ENCODE measurements around the gene EFNA5. TPM values are rescaled to one million over a fixed set of nuclear protein-coding genes. Genes with fewer than 3 reads are reported as not detected.
A peak's percentile ranks its signal among the peaks of the same experiment; 100 is the strongest.

Gene EFNA5
- polyA plus RNA-seq, 1 of the 3 experiments (the other 2 are of a cell fraction) = 0.81 TPM

GRCh38 chr5:107603349-107603748 is 67.4 kb downstream of the EFNA5 start:
- Histone ChIP-seq H3K9me2 (no peaks in the 10 kb centered on the region), H3K36me3 (replicated peaks in 1 of 2; ENCODE audit: control insufficient read depth in 1 of 2, insufficient read depth in 2 of 2, low read length in 1 of 2) (no peaks in the 10 kb centered on the region), H4K20me1 (ENCODE audit: insufficient read depth) (no peaks in the 10 kb centered on the region), H3K9ac (no peak overlapping the region), H2AFZ (ENCODE audit: low read depth) (no peak overlapping the region), H3K9me3 (no peaks in the 10 kb centered on the region), H3K4me3 (ENCODE audit: low read depth in 2 of 2, low read length in 1 of 2) (no peak overlapping the region), H3F3A (replicated peaks; ENCODE audit: insufficient read depth) (no peaks in the 10 kb centered on the region), H3K4me2 (no peak overlapping the region), H3K4me1 (ENCODE audit: control insufficient read depth in 1 of 2, insufficient read depth in 2 of 2, low read depth in 1 of 2, low read length in 1 of 2) (peaks cover 0 to 36% of the 10 kb centered on the region in 2 experiments; a peak in 2 of 4 replicates), H3K27me3 (ENCODE audit: insufficient read depth) (no peaks in the 10 kb centered on the region), H3K79me2 (ENCODE audit: insufficient read depth) (no peaks in the 10 kb centered on the region), H3K27ac (ENCODE audit: low read depth in 2 of 2, low read length in 1 of 2) (no peak overlapping the region)
- ChIA-PET POLR2A (no interaction called here), CTCF (interaction anchor here (0.5 to 2.9 kb wide), 2 partner anchors 32 to 84 kb away, joined by 3 to 13 read pairs; no protein-coding TSS in a partner anchor)
- TF ChIP-seq TAF1 (IDR thresholded peaks at IDR 0.05; ENCODE audit: borderline replicate concordance, low read depth, low read length) = no peak
- TF ChIP-seq, protein P1, sequence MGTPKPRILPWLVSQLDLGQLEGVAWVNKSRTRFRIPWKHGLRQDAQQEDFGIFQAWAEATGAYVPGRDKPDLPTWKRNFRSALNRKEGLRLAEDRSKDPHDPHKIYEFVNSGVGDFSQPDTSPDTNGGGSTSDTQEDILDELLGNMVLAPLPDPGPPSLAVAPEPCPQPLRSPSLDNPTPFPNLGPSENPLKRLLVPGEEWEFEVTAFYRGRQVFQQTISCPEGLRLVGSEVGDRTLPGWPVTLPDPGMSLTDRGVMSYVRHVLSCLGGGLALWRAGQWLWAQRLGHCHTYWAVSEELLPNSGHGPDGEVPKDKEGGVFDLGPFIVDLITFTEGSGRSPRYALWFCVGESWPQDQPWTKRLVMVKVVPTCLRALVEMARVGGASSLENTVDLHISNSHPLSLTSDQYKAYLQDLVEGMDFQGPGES (IDR thresholded peaks at IDR 0.05; ENCODE audit: low read depth, low read length) = no peak
- TF ChIP-seq TEAD4 (IDR thresholded peaks at IDR 0.05; ENCODE audit: borderline replicate concordance, insufficient read depth) = no peak
- TF ChIP-seq RCOR1 (IDR thresholded peaks at IDR 0.05; ENCODE audit: low read length) = no peak
- TF ChIP-seq FOXJ3 (CRISPR knock-in tag; IDR thresholded peaks at IDR 0.05) = no peak
- no peak for TF ChIP-seq JUND (IDR thresholded peaks at IDR 0.05)
- no peak for TF ChIP-seq RXRA (IDR thresholded peaks at IDR 0.05; ENCODE audit: borderline replicate concordance, low read depth)
- no peak for TF ChIP-seq RFX5 (IDR thresholded peaks at IDR 0.05; ENCODE audit: low read length)
- TF ChIP-seq, protein P2, sequence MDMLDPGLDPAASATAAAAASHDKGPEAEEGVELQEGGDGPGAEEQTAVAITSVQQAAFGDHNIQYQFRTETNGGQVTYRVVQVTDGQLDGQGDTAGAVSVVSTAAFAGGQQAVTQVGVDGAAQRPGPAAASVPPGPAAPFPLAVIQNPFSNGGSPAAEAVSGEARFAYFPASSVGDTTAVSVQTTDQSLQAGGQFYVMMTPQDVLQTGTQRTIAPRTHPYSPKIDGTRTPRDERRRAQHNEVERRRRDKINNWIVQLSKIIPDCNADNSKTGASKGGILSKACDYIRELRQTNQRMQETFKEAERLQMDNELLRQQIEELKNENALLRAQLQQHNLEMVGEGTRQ (IDR thresholded peaks at IDR 0.05; ENCODE audit: borderline replicate concordance, low read depth, low read length) = no peak
- 93% methylated on average over 6 of the region's 6 CpGs for WGBS (ENCODE audit: low lambda C conversion rate)
- no peak for DNase-seq

- ChIA-PET POLR2A (no interaction called here), CTCF (interaction anchor here (1.3 to 2.9 kb wide), 5 partner anchors 12 to 33 kb away, joined by 3 to 13 read pairs (median 4); no protein-coding TSS in a partner anchor)
- no peak for TF ChIP-seq POLR2AphosphoS5 (IDR thresholded peaks at IDR 0.05; ENCODE audit: low read depth, low read length)
- TF ChIP-seq RXRA (IDR thresholded peaks at IDR 0.05; ENCODE audit: borderline replicate concordance, low read depth) = no peak
- no peak for TF ChIP-seq RCOR1 (IDR thresholded peaks at IDR 0.05; ENCODE audit: low read length)
- no peak for TF ChIP-seq TAF1 (IDR thresholded peaks at IDR 0.05; ENCODE audit: borderline replicate concordance, low read depth, low read length)
- TF ChIP-seq FOSL2 (IDR thresholded peaks at IDR 0.05; ENCODE audit: borderline replicate concordance, low read depth) = no peak
- TF ChIP-seq USF1 (IDR thresholded peaks at IDR 0.05; ENCODE audit: borderline replicate concordance, low read depth) = no peak
- TF ChIP-seq NRF1 (IDR thresholded peaks at IDR 0.05; ENCODE audit: low read depth, low read length) = no peak
- TF ChIP-seq, protein P3, sequence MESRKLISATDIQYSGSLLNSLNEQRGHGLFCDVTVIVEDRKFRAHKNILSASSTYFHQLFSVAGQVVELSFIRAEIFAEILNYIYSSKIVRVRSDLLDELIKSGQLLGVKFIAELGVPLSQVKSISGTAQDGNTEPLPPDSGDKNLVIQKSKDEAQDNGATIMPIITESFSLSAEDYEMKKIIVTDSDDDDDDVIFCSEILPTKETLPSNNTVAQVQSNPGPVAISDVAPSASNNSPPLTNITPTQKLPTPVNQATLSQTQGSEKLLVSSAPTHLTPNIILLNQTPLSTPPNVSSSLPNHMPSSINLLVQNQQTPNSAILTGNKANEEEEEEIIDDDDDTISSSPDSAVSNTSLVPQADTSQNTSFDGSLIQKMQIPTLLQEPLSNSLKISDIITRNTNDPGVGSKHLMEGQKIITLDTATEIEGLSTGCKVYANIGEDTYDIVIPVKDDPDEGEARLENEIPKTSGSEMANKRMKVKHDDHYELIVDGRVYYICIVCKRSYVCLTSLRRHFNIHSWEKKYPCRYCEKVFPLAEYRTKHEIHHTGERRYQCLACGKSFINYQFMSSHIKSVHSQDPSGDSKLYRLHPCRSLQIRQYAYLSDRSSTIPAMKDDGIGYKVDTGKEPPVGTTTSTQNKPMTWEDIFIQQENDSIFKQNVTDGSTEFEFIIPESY (IDR thresholded peaks at IDR 0.05; ENCODE audit: borderline replicate concordance, low read depth) = no peak
- no peak for TF ChIP-seq MXI1 (IDR thresholded peaks at IDR 0.05; ENCODE audit: low read depth, low read length)
- no peak for TF ChIP-seq TEAD4 (IDR thresholded peaks at IDR 0.05; ENCODE audit: borderline replicate concordance, insufficient read depth)
- no peak for TF ChIP-seq SIN3A (IDR thresholded peaks at IDR 0.05; ENCODE audit: borderline replicate concordance, low read depth, low read length)
- TF ChIP-seq NFIC (IDR thresholded peaks at IDR 0.05; ENCODE audit: borderline replicate concordance) = no peak
- TF ChIP-seq MEF2A (IDR thresholded peaks at IDR 0.05; ENCODE audit: borderline replicate concordance, low read depth) = no peak
- TF ChIP-seq, protein P4, sequence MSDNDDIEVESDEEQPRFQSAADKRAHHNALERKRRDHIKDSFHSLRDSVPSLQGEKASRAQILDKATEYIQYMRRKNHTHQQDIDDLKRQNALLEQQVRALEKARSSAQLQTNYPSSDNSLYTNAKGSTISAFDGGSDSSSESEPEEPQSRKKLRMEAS (IDR thresholded peaks at IDR 0.05; ENCODE audit: low read depth) = no peak
- TF ChIP-seq GATA2 (CRISPR knock-in tag; IDR thresholded peaks at IDR 0.05) = no peak
- no peak for TF ChIP-seq ELF1 (IDR thresholded peaks at IDR 0.05)
- H3K27me3 ChIP-seq (ENCODE audit: insufficient read depth) = no peaks in the 10 kb centered on the region
- no peak overlapping the region for H3K9ac ChIP-seq
- DNase-seq = no peak
- H3F3A ChIP-seq (replicated peaks; ENCODE audit: insufficient read depth) = no peaks in the 10 kb centered on the region
- no peak overlapping the region for H3K4me3 ChIP-seq (ENCODE audit: low read depth in 2 of 2, low read length in 1 of 2)
- no peak overlapping the region for H3K4me2 ChIP-seq
- no peaks in the 10 kb centered on the region for H3K9me3 ChIP-seq
- WGBS (ENCODE audit: low lambda C conversion rate) = 87% methylated on average over 5 of the region's 5 CpGs
- H3K36me3 ChIP-seq (replicated peaks in 1 of 2; ENCODE audit: control insufficient read depth in 1 of 2, insufficient read depth in 2 of 2, low read length in 1 of 2) = no peaks in the 10 kb centered on the region
- H3K79me2 ChIP-seq (ENCODE audit: insufficient read depth) = no peaks in the 10 kb centered on the region
- no peaks in the 10 kb centered on the region for H4K20me1 ChIP-seq (ENCODE audit: insufficient read depth)
- peak overlapping the region in 1 of 2 experiments; percentile 34; a peak in 1 of 4 replicates for H3K27ac ChIP-seq (ENCODE audit: low read depth in 2 of 2, low read length in 1 of 2)
- H3K9me2 ChIP-seq = no peaks in the 10 kb centered on the region
- H3K4me1 ChIP-seq (ENCODE audit: control insufficient read depth in 1 of 2, insufficient read depth in 2 of 2, low read depth in 1 of 2, low read length in 1 of 2) = peaks cover 0 to 31% of the 10 kb centered on the region in 2 experiments; a peak in 2 of 4 replicates
- H2AFZ ChIP-seq (ENCODE audit: low read depth) = no peak overlapping the region
These were observed 67.8 kb downstream of the EFNA5 start for GRCh38 chr5:107602896-107603295.

Data from SK-N-SH (cell line).